ENCODE measurements around the gene IER5. TPM values are rescaled to one million over a fixed set of nuclear protein-coding genes. Genes with fewer than 3 reads are reported as not detected.

Gene IER5
- polyA plus RNA-seq, 1 donor from 2014 or later = 8.4 TPM

- no peaks in the 10 kb centered on the region for H3K9me3 ChIP-seq (ENCODE audit: low read length)
- no peak overlapping the region for H3K9ac ChIP-seq (ENCODE audit: low read length)
- H3K79me2 ChIP-seq (replicated peaks; ENCODE audit: insufficient read depth, low read length) = no peaks in the 10 kb centered on the region
- no peaks in the 10 kb centered on the region for H4K20me1 ChIP-seq (ENCODE audit: insufficient read depth)
- no peaks in the 10 kb centered on the region for H3K27me3 ChIP-seq (ENCODE audit: insufficient read depth, low read depth, low read length)
- no peak overlapping the region for H2AFZ ChIP-seq (ENCODE audit: low read depth, low read length)
- no peak overlapping the region for H3K27ac ChIP-seq (ENCODE audit: low read length)
- no peaks in the 10 kb centered on the region for H3F3A ChIP-seq (ENCODE audit: insufficient read depth, low read length, poor library complexity, severe bottlenecking)
- no peak overlapping the region for H3K4me3 ChIP-seq (ENCODE audit: low read length)
- H3K9me2 ChIP-seq (ENCODE audit: insufficient read depth, low read length) = no peaks in the 10 kb centered on the region
- H3K4me2 ChIP-seq (ENCODE audit: low read length) = no peak overlapping the region
- TF ChIP-seq SMC3 (conservative IDR thresholded peaks at IDR 0.05; ENCODE audit: poor library complexity) (no peak), POLR2AphosphoS5 (IDR thresholded peaks at IDR 0.05) (no peak), EZH2 (IDR thresholded peaks at IDR 0.05; ENCODE audit: borderline replicate concordance, insufficient read depth, low read length, poor library complexity, severe bottlenecking) (no peak), MXI1 (conservative IDR thresholded peaks at IDR 0.05; ENCODE audit: poor library complexity, severe bottlenecking) (no peak), EP300 (conservative IDR thresholded peaks at IDR 0.05; ENCODE audit: poor library complexity, severe bottlenecking) (no peak), RAD21 (conservative IDR thresholded peaks at IDR 0.05) (no peak), TAF1 (IDR thresholded peaks at IDR 0.05; ENCODE audit: low read depth) (no peak)
- TF ChIP-seq, protein P1, sequence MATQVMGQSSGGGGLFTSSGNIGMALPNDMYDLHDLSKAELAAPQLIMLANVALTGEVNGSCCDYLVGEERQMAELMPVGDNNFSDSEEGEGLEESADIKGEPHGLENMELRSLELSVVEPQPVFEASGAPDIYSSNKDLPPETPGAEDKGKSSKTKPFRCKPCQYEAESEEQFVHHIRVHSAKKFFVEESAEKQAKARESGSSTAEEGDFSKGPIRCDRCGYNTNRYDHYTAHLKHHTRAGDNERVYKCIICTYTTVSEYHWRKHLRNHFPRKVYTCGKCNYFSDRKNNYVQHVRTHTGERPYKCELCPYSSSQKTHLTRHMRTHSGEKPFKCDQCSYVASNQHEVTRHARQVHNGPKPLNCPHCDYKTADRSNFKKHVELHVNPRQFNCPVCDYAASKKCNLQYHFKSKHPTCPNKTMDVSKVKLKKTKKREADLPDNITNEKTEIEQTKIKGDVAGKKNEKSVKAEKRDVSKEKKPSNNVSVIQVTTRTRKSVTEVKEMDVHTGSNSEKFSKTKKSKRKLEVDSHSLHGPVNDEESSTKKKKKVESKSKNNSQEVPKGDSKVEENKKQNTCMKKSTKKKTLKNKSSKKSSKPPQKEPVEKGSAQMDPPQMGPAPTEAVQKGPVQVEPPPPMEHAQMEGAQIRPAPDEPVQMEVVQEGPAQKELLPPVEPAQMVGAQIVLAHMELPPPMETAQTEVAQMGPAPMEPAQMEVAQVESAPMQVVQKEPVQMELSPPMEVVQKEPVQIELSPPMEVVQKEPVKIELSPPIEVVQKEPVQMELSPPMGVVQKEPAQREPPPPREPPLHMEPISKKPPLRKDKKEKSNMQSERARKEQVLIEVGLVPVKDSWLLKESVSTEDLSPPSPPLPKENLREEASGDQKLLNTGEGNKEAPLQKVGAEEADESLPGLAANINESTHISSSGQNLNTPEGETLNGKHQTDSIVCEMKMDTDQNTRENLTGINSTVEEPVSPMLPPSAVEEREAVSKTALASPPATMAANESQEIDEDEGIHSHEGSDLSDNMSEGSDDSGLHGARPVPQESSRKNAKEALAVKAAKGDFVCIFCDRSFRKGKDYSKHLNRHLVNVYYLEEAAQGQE (IDR thresholded peaks at IDR 0.05; ENCODE audit: borderline replicate concordance) = no peak
- TF ChIP-seq, protein P2, sequence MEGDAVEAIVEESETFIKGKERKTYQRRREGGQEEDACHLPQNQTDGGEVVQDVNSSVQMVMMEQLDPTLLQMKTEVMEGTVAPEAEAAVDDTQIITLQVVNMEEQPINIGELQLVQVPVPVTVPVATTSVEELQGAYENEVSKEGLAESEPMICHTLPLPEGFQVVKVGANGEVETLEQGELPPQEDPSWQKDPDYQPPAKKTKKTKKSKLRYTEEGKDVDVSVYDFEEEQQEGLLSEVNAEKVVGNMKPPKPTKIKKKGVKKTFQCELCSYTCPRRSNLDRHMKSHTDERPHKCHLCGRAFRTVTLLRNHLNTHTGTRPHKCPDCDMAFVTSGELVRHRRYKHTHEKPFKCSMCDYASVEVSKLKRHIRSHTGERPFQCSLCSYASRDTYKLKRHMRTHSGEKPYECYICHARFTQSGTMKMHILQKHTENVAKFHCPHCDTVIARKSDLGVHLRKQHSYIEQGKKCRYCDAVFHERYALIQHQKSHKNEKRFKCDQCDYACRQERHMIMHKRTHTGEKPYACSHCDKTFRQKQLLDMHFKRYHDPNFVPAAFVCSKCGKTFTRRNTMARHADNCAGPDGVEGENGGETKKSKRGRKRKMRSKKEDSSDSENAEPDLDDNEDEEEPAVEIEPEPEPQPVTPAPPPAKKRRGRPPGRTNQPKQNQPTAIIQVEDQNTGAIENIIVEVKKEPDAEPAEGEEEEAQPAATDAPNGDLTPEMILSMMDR (IDR thresholded peaks at IDR 0.05; ENCODE audit: poor library complexity, severe bottlenecking) = no peak
- H3K36me3 ChIP-seq (ENCODE audit: insufficient read depth, low read length) = no peaks in the 10 kb centered on the region
These were observed 39.5 kb downstream of the IER5 start for GRCh38 chr1:181127898-181128453.

- TF ChIP-seq EP300 (conservative IDR thresholded peaks at IDR 0.05; ENCODE audit: poor library complexity, severe bottlenecking) (no peak), EZH2 (IDR thresholded peaks at IDR 0.05; ENCODE audit: borderline replicate concordance, insufficient read depth, low read length, poor library complexity, severe bottlenecking) (no peak), RAD21 (conservative IDR thresholded peaks at IDR 0.05) (no peak), POLR2AphosphoS5 (IDR thresholded peaks at IDR 0.05) (no peak), TAF1 (IDR thresholded peaks at IDR 0.05; ENCODE audit: low read depth) (no peak), MXI1 (conservative IDR thresholded peaks at IDR 0.05; ENCODE audit: poor library complexity, severe bottlenecking) (no peak), SMC3 (conservative IDR thresholded peaks at IDR 0.05; ENCODE audit: poor library complexity) (no peak)
- TF ChIP-seq, protein P2 (IDR thresholded peaks at IDR 0.05; ENCODE audit: poor library complexity, severe bottlenecking) = no peak
- TF ChIP-seq, protein P1 (IDR thresholded peaks at IDR 0.05; ENCODE audit: borderline replicate concordance) = no peak
- Histone ChIP-seq H3K9me2 (ENCODE audit: insufficient read depth, low read length) (no peaks in the 10 kb centered on the region), H4K20me1 (ENCODE audit: insufficient read depth) (no peaks in the 10 kb centered on the region), H3K27ac (ENCODE audit: low read length) (no peak overlapping the region), H3K4me3 (ENCODE audit: low read length) (no peak overlapping the region), H3K9me3 (ENCODE audit: low read length) (no peaks in the 10 kb centered on the region), H3F3A (ENCODE audit: insufficient read depth, low read length, poor library complexity, severe bottlenecking) (no peaks in the 10 kb centered on the region), H3K79me2 (replicated peaks; ENCODE audit: insufficient read depth, low read length) (no peaks in the 10 kb centered on the region), H3K36me3 (ENCODE audit: insufficient read depth, low read length) (no peaks in the 10 kb centered on the region), H3K9ac (ENCODE audit: low read length) (no peak overlapping the region), H3K27me3 (ENCODE audit: insufficient read depth, low read depth, low read length) (no peaks in the 10 kb centered on the region), H2AFZ (ENCODE audit: low read depth, low read length) (no peak overlapping the region), H3K4me2 (ENCODE audit: low read length) (no peak overlapping the region)
These were observed 40.3 kb downstream of the IER5 start for GRCh38 chr1:181128592-181129497.
